ENCODE data around the gene MS4A12.
"Not testable (repeated sequence)": the region's sequence is repeated elsewhere in the genome, so short reads cannot be mapped to it uniquely, and the experiment has no call there.

The MS4A12 gene, protein sequence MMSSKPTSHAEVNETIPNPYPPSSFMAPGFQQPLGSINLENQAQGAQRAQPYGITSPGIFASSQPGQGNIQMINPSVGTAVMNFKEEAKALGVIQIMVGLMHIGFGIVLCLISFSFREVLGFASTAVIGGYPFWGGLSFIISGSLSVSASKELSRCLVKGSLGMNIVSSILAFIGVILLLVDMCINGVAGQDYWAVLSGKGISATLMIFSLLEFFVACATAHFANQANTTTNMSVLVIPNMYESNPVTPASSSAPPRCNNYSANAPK

DNA sequence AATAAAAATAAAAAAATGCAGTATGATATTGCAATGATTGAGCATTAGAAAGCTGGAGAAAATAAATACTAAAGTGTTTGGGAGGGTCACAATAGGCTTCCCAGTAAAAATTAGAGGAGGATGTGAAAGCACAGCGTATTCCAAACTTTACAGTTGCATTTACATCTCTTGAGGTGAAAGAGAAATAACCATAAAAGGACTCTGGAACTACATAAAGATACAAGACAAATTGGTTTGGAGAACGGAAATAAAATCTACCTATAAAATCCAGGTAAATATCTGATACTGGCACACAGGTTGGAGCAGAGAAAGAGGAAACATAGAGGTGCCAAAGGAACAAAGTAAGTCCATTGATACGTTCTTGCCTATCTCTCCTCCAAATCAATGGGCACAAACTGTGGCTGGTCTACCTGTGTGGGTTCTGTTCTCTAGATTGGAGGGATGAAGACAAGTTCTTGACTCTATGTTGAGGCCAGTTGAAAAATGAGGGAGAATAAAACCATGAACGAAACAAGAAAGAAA lies at the start of gene MS4A12:
TSS of gene MS4A12 (plus strand) at position 291 of the 522 bp plus-strand sequence. CDS start 4,541 bp downstream, outside the sequence.
- DNase-seq: no peak

DNA sequence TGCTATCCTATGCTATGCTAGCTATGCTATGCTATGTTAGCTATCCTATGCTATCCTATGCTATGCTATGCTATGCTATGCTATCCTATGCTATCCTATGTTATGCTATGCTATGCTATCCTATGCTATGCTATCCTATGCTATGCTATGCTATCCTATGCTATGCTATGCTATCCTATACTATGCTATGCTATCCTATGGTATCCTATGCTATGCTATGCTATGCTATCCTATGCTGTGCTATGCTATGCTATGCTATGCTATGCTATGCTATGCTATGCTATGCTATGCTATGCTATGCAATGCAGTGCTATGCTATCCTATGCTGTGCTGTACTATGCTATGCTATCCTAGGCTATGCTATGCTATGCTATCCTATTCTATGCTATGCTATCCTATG lies 45.5 kb upstream of the MS4A12 start:
- no peak for DNase-seq

DNA sequence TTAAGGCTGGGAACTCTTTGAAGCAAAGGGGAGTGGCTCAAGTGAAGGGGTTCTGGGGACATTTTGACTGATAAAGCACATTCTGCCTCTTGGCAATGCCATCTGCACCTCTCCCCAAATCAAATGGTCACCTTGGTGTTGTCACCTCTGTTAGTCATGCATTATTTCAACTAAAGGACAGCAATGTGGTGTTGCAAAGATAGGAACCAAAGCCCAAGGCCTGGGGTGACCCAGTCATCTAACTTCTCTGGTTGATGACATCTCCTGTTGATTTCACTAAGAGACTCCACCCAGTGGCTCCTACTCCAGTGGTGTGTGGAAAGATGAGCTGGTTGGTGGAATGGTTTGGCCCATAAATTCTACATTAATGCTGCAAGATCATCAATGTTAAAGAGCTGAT lies 44.7 kb upstream of the MS4A12 start:
- DNase-seq: no peak

DNA sequence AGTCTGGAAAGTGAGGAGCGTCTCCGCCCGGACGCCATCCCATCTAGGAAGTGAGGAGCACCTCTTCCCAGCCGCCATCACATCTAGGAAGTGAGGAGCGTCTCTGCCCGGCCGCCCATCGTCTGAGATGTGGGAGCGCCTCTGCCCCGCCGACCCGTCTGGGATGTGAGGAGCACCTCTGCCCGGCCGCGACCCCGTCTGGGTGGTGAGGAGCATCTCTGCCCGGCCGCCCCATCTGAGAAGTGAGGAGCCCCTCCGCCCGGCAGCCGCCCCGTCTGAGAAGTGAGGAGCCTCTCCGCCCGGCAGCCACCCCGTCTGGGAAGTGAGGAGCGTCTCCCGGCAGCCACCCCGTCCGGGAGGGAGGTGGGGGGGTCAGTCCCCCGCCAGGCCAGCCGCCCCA lies 41.4 kb upstream of the MS4A12 start:
- not testable (repeated sequence) for DNase-seq

DNA sequence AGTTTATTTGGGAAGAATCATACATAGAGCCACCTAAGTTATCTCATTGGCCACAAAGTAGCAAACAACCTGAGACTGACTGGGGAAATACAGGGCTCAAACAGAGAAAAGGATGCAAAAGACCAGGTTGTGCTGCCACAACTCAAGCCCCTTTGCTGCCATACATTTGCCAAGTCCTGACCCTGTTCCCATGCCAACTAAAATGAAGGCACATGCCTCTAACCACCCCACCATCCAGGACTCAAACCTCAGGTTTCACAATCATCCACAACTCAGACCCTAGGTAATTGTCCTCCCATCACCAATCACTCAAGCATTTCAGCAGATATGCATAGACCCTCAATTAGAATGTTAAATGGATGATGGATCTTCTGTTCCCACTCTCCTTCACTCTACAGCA lies 38.4 kb upstream of the MS4A12 start:
- no peak for DNase-seq

DNA sequence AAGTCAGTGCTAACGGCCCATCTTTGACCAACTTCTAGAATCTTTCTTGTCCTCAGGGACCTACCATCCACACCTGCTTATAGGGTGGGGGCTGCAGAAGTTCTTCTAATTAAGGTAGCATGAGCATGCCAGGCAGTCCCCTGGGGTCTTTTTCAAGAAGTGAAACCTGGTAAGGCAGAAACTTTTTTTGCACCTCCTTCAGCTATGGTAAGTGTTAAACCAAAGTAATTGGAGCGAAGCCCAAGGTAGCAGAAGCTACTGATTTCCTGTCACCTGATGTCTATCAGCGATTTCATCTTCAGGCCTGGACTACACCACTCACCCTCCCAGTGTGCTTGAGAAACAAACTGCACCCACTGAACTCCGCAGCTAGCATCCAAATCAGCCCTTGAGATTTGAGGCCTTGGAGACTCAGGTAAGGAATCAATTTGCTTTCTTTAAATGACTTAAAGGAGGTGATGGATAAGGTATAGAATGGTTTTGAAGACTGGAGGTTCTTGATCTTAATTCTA lies 37.0 kb upstream of the MS4A12 start, which contains the start of gene MS4A1:
TSS of gene MS4A1 (plus strand) at position 317 of the 512 bp plus-strand sequence. CDS start 6,528 bp downstream, outside the sequence.
- DNase-seq: no peak

DNA sequence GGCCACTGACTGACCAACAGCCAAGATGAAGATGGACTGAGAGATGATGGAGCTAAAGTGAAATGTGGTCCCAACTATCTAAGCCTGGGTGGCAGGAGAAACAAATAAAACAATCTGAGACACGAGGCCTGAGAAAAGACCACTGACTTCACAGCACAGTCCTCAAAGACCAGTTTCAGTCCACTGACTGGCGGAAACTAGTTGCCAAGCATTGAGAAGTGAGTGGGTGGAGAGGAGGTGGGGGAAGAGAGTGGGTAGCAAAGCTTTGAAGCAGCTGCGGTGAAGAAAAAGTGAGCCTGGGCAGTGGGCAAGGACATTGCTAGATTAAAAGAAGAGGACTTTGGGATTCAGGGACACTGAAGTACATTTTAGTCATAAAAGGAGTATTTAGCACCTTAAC lies 35.0 kb upstream of the MS4A12 start:
- no peak for DNase-seq

DNA sequence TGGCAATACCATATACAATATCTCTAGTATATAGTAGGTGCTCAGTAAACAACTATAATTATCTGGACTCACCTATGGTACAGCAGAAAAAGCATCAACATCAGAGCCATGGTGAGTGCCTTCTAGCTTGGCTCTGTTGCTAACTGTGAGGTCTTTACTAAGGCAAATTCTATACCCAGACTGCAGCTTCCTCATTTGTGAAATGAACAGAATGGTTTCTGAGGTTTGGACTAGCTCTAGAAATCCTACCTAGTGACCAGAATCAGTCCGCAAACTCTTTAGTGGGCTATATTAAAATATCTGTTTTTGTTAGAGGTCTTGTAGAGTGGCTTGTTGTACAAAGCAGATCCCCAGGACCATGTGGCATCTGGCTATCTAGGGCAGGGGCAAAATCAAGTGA lies 33.2 kb upstream of the MS4A12 start:
- DNase-seq: no peak

DNA sequence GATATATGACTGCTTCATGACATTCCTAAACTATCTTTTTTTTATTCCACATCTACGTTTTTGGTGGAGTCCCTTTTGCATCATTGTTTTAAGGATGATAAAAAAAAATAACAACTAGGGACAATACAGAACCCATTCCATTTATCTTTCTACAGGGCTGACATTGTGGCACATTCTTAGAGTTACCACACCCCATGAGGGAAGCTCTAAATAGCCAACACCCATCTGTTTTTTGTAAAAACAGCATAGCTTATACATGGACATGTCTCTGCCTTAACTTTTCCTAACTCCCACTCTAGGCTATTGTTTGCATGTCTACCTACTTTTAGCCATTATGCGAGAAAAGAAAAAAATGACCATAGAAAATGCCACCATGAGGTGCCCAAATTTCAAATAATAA lies 23.7 kb upstream of the MS4A12 start:
- no peak for DNase-seq

DNA sequence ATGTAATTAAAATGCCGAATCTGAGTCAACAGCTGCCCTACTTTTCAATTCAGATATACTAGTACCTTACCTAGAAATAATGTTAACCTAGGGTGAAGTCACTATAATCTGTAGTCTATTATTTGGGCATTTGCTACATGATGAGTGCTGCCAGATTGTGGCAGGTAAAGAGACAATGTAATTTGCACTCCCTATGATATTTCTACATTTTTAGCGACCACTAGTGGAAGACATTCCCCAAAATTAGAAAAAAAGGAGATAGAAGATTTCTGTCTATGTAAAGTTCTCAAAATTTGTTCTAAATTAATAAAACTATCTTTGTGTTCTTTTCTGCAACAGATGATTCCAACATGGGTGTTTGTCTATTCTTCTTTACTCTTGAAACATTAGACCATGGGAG lies 22.9 kb upstream of the MS4A12 start:
- DNase-seq: no peak

DNA sequence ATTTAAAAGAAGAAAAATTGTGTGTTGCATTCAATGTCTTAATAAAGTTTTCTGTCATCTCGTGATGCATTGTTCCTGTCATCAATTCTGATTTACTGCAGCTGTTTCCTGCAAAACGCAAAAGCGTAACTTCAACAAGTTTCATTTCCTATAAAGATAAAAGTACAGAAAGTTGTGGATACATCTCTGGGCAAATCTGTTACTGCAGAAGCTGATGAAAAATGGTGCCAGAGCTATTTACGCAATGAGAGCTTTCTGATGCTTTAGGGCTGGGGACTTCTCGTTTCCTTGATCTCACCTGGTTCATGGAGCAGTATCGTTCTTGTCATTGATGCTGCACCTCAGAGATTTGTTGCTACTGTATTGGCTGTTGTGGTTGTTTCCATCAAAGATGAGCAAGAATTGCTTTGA lies 15.5 kb upstream of the MS4A12 start:
- no peak for DNase-seq

DNA sequence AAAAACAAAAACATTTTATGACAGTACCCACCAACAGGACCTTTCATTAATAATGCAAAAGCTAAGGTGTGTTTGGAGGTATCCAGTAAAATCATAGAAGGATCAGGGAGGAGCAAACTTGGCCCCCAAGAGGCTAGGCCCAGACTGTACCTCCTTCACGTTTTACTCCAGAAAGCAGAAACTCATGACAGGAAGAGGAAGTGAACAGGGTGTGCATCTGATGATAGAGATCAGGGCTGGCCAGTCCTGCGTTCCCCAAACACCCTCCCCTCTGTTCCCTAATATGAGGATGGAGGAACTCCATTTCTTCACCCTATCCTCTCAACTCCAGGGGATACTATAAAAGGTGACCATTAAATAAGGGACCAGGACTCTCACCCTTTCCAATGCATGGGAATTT lies 10.2 kb upstream of the MS4A12 start:
- DNase-seq: peak; percentile 51

DNA sequence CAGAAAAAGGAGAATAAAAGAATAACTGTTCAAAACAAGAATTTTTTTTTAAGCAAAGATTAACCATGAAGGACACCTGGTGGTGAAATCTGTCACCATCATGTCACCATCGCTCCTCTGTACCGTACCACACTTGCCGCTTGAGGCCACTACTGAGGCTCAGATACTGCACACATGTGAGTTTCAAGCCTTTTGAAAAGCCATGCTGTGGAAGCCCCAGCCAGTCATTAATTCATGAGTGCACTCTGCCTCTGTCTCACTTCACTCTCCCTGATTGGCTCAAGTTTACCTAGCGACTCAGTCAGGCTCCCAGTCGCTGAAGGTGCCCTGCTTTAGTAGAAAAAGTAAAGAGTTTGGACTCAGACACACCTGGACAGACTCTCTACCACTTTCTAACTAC lies 6.6 kb upstream of the MS4A12 start:
- peak; percentile 42 for DNase-seq

DNA sequence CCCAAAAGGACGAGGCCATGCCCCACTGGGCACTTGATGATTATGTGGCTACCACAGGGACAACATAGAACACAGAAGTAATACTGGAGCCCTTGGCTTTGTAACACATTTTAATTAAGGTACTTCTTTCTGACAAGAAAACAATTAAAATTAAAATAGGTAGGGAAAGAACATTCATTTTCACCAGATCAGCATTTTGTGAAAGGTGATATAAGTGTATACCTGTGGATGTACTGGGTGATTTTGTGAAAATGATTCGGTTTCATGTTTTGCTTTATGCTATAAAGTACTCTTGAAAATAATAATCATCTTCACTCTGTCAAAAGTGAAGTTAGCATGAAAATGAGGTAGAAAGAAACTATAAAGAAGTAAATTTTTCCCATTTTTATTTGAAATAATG lies 876 bp downstream of the MS4A12 start:
- DNase-seq: no peak

DNA sequence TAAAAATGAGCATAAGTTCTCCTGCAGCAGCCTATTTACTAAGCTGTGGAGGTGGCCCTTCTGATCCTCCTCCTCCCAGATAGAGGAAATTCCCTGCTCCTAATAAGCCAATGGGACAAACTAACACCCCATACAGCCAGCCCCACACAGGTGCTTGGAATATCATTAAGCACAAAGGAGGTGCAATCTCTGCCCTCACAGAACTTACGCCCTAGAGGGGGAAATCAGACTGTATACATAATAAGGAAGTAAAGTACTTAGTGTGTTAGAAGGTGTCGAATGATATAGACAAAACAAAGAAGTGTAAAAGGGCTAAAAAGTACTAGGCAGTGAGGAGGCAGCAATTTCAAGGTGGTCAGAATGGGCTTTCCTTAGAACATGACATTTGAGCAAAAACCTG lies 5.8 kb downstream of the MS4A12 start:
- DNase-seq: no peak

DNA sequence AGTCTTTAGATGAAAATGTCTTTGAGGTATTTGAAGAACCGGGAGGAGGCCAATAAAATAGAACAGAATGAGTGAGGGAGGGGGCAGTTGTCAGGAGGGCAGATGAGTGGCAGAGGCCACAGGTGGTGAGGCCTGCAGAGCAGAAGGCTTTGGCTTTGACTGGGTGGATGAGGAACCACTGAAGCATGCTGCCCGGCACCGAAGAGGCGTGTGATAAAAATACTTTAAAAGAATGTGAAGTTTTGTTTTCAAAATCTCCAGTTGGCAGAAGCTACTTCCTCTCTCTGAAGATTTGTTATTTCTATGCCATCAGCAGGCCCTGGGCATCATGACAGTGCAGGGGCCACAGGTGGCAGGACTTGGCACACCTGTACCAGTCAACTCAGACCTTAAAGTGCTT lies 6.3 kb downstream of the MS4A12 start:
- no peak for DNase-seq

DNA sequence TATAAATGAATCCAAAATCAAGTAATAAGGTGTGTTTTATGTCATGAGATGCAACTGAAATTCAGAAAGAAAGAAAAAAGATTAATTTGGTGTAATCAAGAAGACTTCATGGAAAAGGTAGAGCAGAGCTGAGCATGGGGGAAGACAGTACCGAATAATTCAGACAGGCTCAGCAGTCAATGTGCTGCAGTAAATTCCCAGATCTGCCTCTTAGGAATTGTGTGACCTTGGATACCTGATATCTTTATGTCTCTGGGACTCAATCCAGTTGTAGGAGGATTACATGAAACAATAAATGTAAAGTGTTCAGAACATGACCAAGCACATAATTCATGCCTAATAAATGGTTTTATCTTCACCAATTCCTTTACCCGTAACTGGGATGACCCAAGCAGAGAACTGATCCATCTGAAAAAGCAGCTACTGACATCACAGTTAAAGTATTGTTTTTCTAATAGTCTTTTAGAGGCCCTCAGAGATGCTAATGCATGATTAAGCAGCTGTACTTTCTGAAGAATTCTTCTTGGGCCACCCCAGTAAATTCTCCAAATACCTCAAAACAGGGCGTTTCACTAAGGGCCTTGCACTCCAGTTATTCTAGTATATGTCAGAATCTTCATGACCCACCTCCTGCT lies 7.8 kb downstream of the MS4A12 start:
- no peak for DNase-seq

DNA sequence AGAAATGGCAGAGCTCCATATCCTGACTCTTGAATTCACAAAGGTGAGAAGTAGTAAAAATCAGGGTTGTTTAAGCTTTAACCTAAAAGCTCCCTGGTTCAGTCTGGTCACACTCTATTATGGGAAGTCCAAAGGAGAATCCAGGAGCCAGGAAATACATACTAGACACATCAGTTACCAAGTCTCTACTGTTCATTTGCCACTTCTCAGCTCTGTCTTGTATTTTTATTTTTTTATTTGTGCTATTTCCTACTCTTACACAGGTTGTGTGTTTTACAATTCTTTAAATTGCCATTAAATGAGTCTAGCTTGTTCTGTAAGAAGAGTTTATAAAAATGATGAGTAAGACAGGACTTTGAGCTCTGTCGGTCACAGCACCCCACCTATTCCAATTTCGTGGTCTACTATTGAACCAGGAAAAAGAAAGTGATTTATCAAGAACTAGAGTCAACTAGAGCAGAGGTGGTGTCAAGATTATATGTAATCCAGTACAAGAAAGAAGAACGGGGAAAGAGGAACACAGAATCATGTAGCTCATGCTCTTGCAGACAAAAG lies 9.7 kb downstream of the MS4A12 start:
- no peak for DNase-seq

DNA sequence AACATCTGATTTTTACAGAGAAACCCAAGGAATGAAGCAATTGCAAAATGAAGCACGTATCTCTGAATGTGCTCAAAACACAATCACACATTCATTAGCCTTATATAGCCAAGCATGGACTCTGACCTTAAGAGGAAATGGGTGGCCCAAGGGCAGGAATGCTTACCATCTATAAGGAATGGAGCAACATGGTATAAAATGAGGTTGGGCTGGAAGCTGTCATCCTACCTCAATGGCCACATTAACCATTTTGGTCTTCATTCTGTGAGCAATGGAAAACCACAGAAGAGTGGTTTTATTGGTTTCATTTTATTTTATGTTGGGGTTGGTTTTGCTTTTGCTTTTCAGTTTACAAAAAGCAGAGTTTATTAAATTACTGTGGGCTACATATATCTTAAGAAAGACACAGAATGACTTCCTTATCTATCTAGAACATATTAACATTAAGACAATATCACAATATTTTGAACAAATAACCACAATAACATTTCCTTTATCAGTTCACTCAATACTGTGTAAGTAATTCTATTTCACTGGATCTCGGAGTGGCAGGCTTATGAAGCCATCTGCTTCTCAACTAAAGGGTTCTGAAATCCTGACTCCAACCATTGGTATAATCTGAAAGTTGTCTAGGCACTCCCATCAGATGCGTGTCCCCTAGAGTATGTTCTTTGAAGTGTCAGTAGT lies 11.8 kb downstream of the MS4A12 start:
- DNase-seq: peak; percentile 10

DNA sequence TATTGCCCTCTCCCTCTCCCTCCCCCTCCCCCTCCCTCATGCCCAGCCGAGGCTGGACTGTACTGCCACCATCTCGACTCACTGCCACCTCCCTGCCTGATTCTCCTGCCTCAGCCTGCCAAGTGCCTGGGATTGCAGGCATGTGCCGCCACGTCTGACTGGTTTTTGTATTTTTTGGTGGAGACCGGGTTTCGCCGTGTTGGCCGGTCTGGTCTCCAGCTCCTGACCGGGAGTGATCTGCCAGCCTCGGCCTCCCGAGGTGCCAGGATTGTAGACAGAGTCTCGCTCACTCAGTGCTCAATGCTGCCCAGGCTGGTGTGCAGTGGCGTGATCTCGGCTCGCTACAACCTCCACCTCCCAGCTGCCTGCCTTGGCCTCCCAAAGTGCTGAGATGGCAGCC lies 17.0 kb downstream of the MS4A12 start:
- not testable (repeated sequence) for DNase-seq

DNA sequence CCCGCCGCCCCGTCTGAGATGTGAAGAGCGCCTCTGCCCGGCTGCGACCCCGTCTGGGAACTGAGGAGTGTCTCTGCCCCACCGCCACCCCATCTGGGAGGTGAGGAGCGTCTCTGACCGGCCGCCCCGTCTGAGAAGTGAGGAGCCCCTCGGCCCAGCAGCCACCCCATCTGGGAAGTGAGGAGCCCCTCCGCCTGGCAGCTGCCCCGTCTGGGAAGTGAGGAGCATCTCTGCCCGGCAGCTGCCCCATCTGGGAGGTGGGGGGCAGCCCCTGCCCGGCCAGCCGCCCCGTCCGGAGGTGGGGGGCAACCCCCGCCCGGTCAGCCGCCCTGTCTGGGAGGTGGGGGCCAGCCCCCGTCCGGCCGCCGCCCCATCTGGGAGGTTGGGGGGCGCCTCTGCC lies 17.6 kb downstream of the MS4A12 start:
- not testable (repeated sequence) for DNase-seq

DNA sequence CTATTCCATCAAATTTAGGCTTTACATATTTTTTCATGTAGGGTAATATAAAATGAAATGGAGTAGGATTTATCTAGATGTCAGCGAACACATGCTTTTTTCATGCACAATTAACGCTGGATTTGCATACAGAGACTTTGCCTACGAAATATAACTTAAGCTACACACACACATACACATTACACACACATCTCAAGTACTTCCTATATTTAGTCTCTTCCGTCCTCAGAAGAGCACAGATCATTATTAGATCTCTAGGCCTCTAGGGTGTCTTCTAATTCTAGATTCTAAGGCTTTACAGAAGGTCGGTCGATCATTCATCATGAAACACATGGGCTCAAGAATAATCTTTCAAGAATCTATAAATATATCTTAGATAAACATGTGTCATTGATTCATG lies 18.8 kb downstream of the MS4A12 start:
- no peak for DNase-seq

DNA sequence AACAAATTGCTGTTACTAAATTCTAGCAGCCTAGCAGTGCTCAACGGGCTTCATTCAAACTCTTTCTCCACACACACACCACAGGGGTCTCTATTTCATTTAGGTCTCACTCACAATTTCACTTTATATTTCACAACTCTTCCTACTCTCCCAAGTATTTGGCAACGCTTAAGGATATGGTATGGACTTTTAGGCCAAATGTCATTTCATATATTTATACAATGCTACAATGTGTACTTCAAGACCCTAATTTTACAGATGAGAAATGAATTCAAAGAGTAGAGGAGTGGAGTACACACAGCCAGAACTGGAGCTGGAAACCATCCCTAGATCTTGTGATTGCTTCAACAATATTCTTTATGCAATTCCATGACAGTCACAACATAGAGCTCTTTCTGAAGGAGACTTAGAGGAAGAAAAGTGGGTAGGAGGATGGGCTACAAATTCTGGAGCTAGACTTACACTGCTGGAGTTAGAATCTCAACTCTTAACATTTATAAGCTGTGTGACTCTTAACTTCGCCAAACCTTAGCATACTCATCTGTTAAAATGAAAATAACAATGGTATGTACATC lies 20.2 kb downstream of the MS4A12 start:
- DNase-seq: no peak

All from hematopoietic multipotent progenitor cell treated with erythropoietin and hydrocortisone succinate and interleukin-3 and kit ligand, for 6 days (in vitro differentiated cells).